H9 (cell line): Measurements from ENCODE around the gene GOT2. TPM values are rescaled to one million over a fixed set of nuclear protein-coding genes. Genes with fewer than 3 reads are reported as not detected.

Experiments used
- DNase-seq: peaks from one replicate; pipeline ENCODE4 v3.0.0-alpha.2; 2017
- H2AFZ ChIP-seq: one replicate; pipeline ENCODE4 v1.6.1; 2013; ENCODE audit warnings: mild to moderate bottlenecking, low read length, control low read depth, moderate library complexity
- H2AK5ac ChIP-seq: 2 replicates; pipeline ENCODE4 v1.6.1; 2013; ENCODE audit warnings: low read length, control low read depth, mixed read lengths; ENCODE audit not compliant: insufficient read length
- H2BK120ac ChIP-seq: one replicate; pipeline ENCODE4 v1.6.1; 2013; ENCODE audit warnings: low read depth, mild to moderate bottlenecking, low read length, control low read depth, inconsistent platforms; ENCODE audit not compliant: poor library complexity, severe bottlenecking
- H2BK12ac ChIP-seq: 2 replicates; pipeline ENCODE4 v1.6.1; 2013; ENCODE audit warnings: low read length, control low read depth, mixed read lengths, low read depth; ENCODE audit not compliant: insufficient read length
- H2BK15ac ChIP-seq: 2 replicates; pipeline ENCODE4 v1.6.1; 2013; ENCODE audit warnings: low read depth, low read length, control low read depth
- H2BK20ac ChIP-seq: one replicate; pipeline ENCODE4 v1.6.1; 2013; ENCODE audit warnings: low read depth, mild to moderate bottlenecking, low read length, control low read depth, inconsistent platforms; ENCODE audit not compliant: poor library complexity, severe bottlenecking
- H2BK5ac ChIP-seq: 2 replicates; pipeline ENCODE4 v1.6.1; 2013; ENCODE audit warnings: low read length, control low read depth, mixed read lengths; ENCODE audit not compliant: insufficient read length
- H3K14ac ChIP-seq: 2 replicates; pipeline ENCODE4 v1.6.1; 2013; ENCODE audit warnings: low read length, control low read depth; ENCODE audit not compliant: insufficient read depth
- H3K18ac ChIP-seq: 2 replicates; pipeline ENCODE4 v1.6.1; 2013; ENCODE audit warnings: low read depth, mild to moderate bottlenecking, mixed read lengths, low read length, control low read depth; ENCODE audit not compliant: insufficient read length
- H3K23ac ChIP-seq: 2 replicates; pipeline ENCODE4 v1.6.1; 2013; ENCODE audit warnings: low read length, control low read depth, mixed read lengths, low read depth; ENCODE audit not compliant: insufficient read length
- H3K23me2 ChIP-seq: 2 replicates; pipeline ENCODE4 v1.6.1; 2013; ENCODE audit warnings: low read depth, mild to moderate bottlenecking, mixed read lengths, low read length, control low read depth; ENCODE audit not compliant: insufficient read length, poor library complexity, severe bottlenecking
- H3K27ac ChIP-seq: 2 replicates; pipeline ENCODE4 v1.5.1; 2013; ENCODE audit warnings: low read length, control low read depth, mixed read lengths, low read depth; ENCODE audit not compliant: insufficient read length
- H3K27me3 ChIP-seq: 2 replicates; pipeline ENCODE4 v1.6.1; 2013; ENCODE audit warnings: low read length, control low read depth, inconsistent platforms; ENCODE audit not compliant: insufficient read depth
- H3K4ac ChIP-seq: 2 replicates; pipeline ENCODE4 v1.6.1; 2013; ENCODE audit warnings: low read depth, mild to moderate bottlenecking, control low read depth, inconsistent platforms, low read length, moderate library complexity
- H3K4me1 ChIP-seq: 2 replicates; pipeline ENCODE4 v1.6.1; 2013; ENCODE audit warnings: low read length, control low read depth, inconsistent platforms; ENCODE audit not compliant: insufficient read depth
- H3K4me2 ChIP-seq: 2 replicates; pipeline ENCODE4 v1.6.1; 2013; ENCODE audit warnings: low read length, control low read depth, mixed read lengths; ENCODE audit not compliant: insufficient read length, insufficient read depth
- H3K56ac ChIP-seq: 2 replicates; pipeline ENCODE4 v1.6.1; 2013; ENCODE audit warnings: low read depth, mild to moderate bottlenecking, mixed read lengths, low read length, control low read depth; ENCODE audit not compliant: insufficient read length
- H3K79me1 ChIP-seq: 2 replicates; pipeline ENCODE4 v1.6.1; 2013; ENCODE audit warnings: low read depth, mild to moderate bottlenecking, moderate library complexity, low read length, control low read depth, inconsistent platforms; ENCODE audit not compliant: insufficient read depth, poor library complexity, severe bottlenecking
- H3K79me2 ChIP-seq: 2 replicates; pipeline ENCODE4 v1.6.1; 2013; ENCODE audit warnings: low read length, control low read depth, inconsistent platforms; ENCODE audit not compliant: insufficient read depth
- H3K9ac ChIP-seq: 2 replicates; pipeline ENCODE4 v1.6.1; 2013; ENCODE audit warnings: low read length, control low read depth, mixed read lengths; ENCODE audit not compliant: insufficient read length; ENCODE audit errors: extremely low read depth
- H3K9me3 ChIP-seq: one replicate; pipeline ENCODE4 v1.6.1; 2013; ENCODE audit warnings: low read depth, low read length, inconsistent platforms; ENCODE audit not compliant: control insufficient read depth
- H3T11ph ChIP-seq: one replicate; pipeline ENCODE4 v1.6.1; 2013; ENCODE audit warnings: mild to moderate bottlenecking, low read length, control low read depth, inconsistent platforms
- H4K20me1 ChIP-seq: one replicate; pipeline ENCODE4 v1.6.1; 2013; ENCODE audit not compliant: control insufficient read depth, insufficient read length, insufficient read depth
- H4K5ac ChIP-seq: 2 replicates; pipeline ENCODE4 v1.6.1; 2013; ENCODE audit warnings: low read depth, mild to moderate bottlenecking, mixed read lengths, low read length, control low read depth; ENCODE audit not compliant: insufficient read length
- H4K8ac ChIP-seq: replicated peaks from 2 replicates; pipeline ENCODE4 v1.6.1; 2013; ENCODE audit warnings: low read length, control low read depth, mixed read lengths, low read depth; ENCODE audit not compliant: insufficient read length
- H4K91ac ChIP-seq: 2 replicates; pipeline ENCODE4 v1.6.1; 2013; ENCODE audit warnings: low read depth, mild to moderate bottlenecking, moderate library complexity, mixed read lengths, low read length, control low read depth; ENCODE audit not compliant: insufficient read length
- H3K27ac Mint-ChIP-seq, 3 experiments: 2 replicates in 2 of 3; 3 replicates in 1 of 3; pipeline ENCODE4 v1.8.0; 2020 to 2021; ENCODE audit warnings: mixed read lengths in 3 of 3, mild to moderate bottlenecking in 1 of 3, moderate library complexity in 1 of 3
- H3K27me3 Mint-ChIP-seq: 2 replicates; pipeline ENCODE4 v1.8.0; 2021; ENCODE audit warnings: low read depth, mild to moderate bottlenecking, moderate library complexity, mixed read lengths
- H3K36me3 Mint-ChIP-seq, 3 experiments: 2 replicates in 2 of 3; 3 replicates in 1 of 3; pipeline ENCODE4 v1.8.0; 2020 to 2021; ENCODE audit warnings: low read depth in 3 of 3, mixed read lengths in 3 of 3; ENCODE audit not compliant: insufficient read depth in 1 of 3
- H3K4me1 Mint-ChIP-seq, 2 experiments: 2 replicates each; pipeline ENCODE4 v1.8.0; 2020; ENCODE audit warnings: mixed read lengths in 2 of 2
- H3K4me3 Mint-ChIP-seq, 2 experiments: 2 replicates in 1 of 2; 3 replicates in 1 of 2; pipeline ENCODE4 v1.8.0; 2020 to 2021; ENCODE audit warnings: mild to moderate bottlenecking in 2 of 2, mixed read lengths in 2 of 2, moderate library complexity in 1 of 2
- H3K9me3 Mint-ChIP-seq, 2 experiments: 2 replicates in 1 of 2; 3 replicates in 1 of 2; pipeline ENCODE4 v1.8.0; 2020; ENCODE audit warnings: mild to moderate bottlenecking in 2 of 2, mixed read lengths in 2 of 2, moderate library complexity in 1 of 2
- WGBS: extraction: QIAGEN DNeasy Blood & Tissue Kit; methylation state at CpG from one replicate; pipeline ENCODE4 v1.1.7; 2013; ENCODE audit warnings: missing lambda C conversion rate, low lambda C conversion rate, mixed read lengths; ENCODE audit not compliant: insufficient read length; ENCODE audit errors: extremely low coverage; 5-methylcytosine and 5-hydroxymethylcytosine counted together
- total RNA-seq: library from RNA; stranded (reverse); gene quantifications from 2 replicates; pipeline ENCODE4 v1.2.1, GENCODE V29; 2021
- TF ChIP-seq, protein P1 (sequence below): fragments of 200-600 bp; sonication (generic); conservative IDR thresholded peaks from 3 replicates; pipeline ENCODE4 v1.8.0; 2021; ENCODE audit warnings: antibody characterized with exemption, mild to moderate bottlenecking

GOT2 gene
- total RNA-seq, 1 experiment from 2014 or later = 148 TPM

- no peak overlapping the region for H3T11ph ChIP-seq
- no CpG with 5 or more reads among the region's 3 CpGs for WGBS
- Mint-ChIP-seq H3K4me1 (0 out of 4 replicates have a peak, but pooled peaks cover 0 to 2% of the 10 kb centered on the region in 2 experiments), H3K27me3 (no peaks in the 10 kb centered on the region), H3K4me3 (no peak overlapping the region), H3K36me3 (no peaks in the 10 kb centered on the region), H3K27ac (no peak overlapping the region), H3K9me3 (no peaks in the 10 kb centered on the region)
- no peak overlapping the region for H2BK12ac ChIP-seq
- H2BK120ac ChIP-seq = no peak overlapping the region
- H3K23ac ChIP-seq = no peak overlapping the region
- no peaks in the 10 kb centered on the region for H3K79me1 ChIP-seq
- H2BK5ac ChIP-seq = no peak overlapping the region
- no peaks in the 10 kb centered on the region for H3K4me1 ChIP-seq
- no peaks in the 10 kb centered on the region for H3K23me2 ChIP-seq
- no peak overlapping the region for H2AFZ ChIP-seq
- H3K27ac ChIP-seq = no peak overlapping the region
- no peak overlapping the region for H4K5ac ChIP-seq
- no peak overlapping the region for H3K56ac ChIP-seq
- no peak for DNase-seq
- H3K4ac ChIP-seq = no peak overlapping the region
- H2AK5ac ChIP-seq = no peak overlapping the region
- no peak overlapping the region for H4K91ac ChIP-seq
- TF ChIP-seq, protein P1, sequence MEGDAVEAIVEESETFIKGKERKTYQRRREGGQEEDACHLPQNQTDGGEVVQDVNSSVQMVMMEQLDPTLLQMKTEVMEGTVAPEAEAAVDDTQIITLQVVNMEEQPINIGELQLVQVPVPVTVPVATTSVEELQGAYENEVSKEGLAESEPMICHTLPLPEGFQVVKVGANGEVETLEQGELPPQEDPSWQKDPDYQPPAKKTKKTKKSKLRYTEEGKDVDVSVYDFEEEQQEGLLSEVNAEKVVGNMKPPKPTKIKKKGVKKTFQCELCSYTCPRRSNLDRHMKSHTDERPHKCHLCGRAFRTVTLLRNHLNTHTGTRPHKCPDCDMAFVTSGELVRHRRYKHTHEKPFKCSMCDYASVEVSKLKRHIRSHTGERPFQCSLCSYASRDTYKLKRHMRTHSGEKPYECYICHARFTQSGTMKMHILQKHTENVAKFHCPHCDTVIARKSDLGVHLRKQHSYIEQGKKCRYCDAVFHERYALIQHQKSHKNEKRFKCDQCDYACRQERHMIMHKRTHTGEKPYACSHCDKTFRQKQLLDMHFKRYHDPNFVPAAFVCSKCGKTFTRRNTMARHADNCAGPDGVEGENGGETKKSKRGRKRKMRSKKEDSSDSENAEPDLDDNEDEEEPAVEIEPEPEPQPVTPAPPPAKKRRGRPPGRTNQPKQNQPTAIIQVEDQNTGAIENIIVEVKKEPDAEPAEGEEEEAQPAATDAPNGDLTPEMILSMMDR = no peak
- no peaks in the 10 kb centered on the region for H3K27me3 ChIP-seq
- no peak overlapping the region for H3K14ac ChIP-seq
- no peak overlapping the region for H3K4me2 ChIP-seq
- no peak overlapping the region for H4K8ac ChIP-seq
- H3K18ac ChIP-seq = no peak overlapping the region
- H4K20me1 ChIP-seq = no peaks in the 10 kb centered on the region
- no peak overlapping the region for H2BK15ac ChIP-seq
- no peak overlapping the region for H2BK20ac ChIP-seq
- H3K9me3 ChIP-seq = no peaks in the 10 kb centered on the region
- H3K9ac ChIP-seq = no peak overlapping the region
- no peaks in the 10 kb centered on the region for H3K79me2 ChIP-seq
Measured at GRCh38 chr16:58741166-58741565, 7.0 kb upstream of the GOT2 start.
